GM18502 (cell line): ENCODE results near the gene FUNDC2.

Experiments used
- ATAC-seq: cut with Tn5 transposase; IDR thresholded peaks from one replicate; pipeline ENCODE4 v1.9.1; 2021; ENCODE audit warnings: mild to moderate bottlenecking; ENCODE audit not compliant: unreplicated experiment, poor library complexity

Gene FUNDC2

DNA sequence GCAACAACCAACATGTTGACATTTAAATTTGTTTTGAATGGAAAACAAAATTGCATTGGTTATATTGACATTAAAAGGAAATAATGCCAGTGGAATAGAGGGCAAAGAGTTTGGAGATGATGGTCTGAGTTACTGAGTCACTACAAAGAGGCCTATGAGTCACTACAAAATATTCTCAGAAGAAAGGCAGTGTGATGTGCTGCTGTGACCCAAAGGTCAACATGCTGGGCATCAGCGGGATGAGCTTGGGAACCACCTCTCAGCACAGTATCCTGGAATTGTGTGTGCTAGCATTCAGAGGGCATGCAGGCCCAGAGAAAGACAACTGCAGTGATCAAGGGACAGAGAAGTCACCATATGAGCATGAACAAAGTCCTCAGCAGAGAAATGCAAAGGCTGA lies 41.5 kb downstream of the FUNDC2 start:
- ATAC-seq: no peak

DNA sequence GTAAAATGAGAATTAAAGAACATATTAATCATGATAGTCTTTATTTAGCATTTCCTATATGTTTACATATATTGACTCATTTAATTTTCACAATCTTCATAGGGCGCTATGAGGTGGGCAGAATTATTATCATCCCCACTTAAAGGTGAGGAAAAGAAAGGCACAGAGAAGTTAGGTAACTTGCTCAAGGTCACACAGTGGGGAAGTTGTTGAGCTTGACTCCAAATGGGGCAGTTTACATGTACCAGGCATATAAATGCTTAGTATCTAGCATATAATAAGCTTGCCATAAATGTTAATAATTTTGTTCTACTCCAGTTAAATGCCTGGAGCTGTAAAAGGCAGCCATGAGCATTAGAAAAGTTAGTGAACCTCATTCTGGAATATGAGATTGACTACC lies 42.8 kb downstream of the FUNDC2 start:
- ATAC-seq: no peak

GRCh38 chrX:155070038-155070437 lies 43.4 kb downstream of the FUNDC2 start:
- no peak for ATAC-seq

GRCh38 chrX:155070663-155070974 lies 44.0 kb downstream of the FUNDC2 start:
- ATAC-seq: peak; percentile 30

DNA sequence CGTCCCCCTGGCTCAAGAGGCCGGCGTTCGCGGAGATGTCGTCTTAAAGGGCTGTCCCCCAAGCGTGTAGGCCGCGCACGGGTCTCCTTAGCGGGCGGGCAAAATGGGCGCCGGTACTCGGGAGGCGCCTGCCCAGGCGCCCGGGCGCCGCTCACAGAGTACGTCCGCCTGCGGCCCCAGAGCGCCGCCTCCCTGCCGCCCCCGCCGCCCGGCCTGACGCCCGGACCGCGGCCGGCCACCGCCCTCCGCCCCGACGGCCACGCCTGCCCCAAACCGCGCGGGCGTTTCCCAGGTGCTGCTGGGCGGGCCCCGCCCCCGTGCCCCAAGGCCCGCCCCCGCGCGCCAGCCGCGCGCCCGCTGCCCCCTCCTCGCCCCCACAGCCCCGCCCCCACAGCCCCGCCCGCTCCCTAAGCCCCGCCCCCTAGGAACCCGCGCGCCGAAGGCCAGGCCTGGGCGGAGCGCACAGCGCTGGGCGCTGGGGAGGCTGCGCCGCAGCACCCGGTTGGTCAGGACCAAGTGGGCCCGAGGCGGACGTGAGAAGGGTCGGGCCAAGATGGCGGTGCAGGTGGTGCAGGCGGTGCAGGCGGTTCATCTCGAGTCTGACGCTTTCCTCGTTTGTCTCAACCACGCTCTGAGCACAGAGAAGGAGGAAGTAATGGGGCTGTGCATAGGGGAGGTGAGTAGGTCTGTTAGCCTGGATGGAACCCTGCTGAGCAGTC lies 44.5 kb downstream of the FUNDC2 start, which contains the start of the genes BRCC3, CMC4 and MTCP1:
Gene BRCC3, plus strand, starts transcription at position 534 of the 719 bp plus-strand sequence. Its CDS starts 20 bp downstream, at position 554.
Gene CMC4, minus strand, starts transcription at position 162 of the 719 bp plus-strand sequence. CDS start 7,113 bp downstream, outside the sequence.
Gene MTCP1, minus strand, starts transcription at position 162 of the 719 bp plus-strand sequence. CDS start 5,126 bp downstream, outside the sequence.
- ATAC-seq: peak; percentile 88

DNA sequence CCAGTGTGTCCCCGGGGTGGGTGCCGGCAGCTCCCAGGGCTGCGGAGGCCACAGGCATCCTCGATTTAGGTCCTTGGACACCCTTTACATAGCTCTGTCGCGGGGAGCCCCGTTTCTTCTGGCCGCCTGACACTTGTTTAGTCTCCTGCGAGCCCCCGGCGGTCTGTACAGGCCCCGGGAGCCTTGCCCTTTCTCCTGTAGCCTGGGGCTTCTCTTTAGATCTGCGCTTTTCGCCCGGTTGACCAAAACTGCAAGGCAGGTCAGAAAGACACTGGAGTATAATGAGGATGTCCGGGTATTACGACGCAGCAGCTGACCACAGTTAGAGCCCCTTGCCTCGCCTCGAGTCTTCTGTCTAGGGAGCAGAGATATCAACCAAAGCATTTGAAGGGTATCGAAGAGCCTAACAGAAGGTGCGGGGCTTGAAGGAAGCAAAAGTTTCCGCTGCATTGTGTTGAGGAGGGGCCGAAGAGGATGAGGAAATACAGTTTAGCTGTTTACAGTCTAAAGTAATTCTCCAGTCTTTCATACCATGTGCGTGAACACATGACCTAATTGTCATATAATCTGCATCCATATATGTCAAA lies 45.1 kb downstream of the FUNDC2 start:
- ATAC-seq: no peak

DNA sequence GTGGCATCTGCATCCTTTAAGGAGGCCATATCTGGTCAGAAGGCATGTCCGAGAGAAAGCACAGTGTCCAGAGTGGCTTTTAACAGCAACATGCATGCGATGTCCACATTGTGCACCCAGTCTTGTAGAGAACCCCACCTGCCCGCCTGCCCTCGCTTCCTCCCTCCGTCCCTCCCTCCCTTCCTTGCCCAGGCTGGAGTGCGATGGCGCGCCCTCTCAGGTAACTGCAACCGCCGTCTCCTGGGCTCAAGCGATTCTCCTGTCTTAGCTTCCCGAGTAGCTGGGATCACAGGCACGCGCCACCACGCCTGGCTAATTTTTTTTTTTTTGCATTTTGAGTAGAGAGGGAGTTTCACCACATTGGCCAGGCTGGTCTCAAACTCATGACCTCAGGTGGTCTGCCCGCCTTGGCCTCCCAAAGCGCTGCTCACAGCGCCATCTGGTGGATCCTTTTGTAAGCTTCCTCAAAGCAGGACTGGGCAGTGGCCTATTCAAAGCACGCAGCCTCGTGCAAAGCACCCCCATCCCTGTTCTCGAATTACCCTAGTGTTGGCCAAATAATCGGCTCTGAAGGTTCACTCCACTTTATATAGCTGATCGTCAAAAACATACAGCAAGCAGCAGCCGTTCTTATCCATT lies 59.7 kb downstream of the FUNDC2 start:
- no peak for ATAC-seq

- no peak for ATAC-seq
Measured at GRCh38 chrX:155086961-155087735, 60.5 kb downstream of the FUNDC2 start.

- peak; percentile 67 for ATAC-seq
Measured at GRCh38 chrX:155094468-155095061, 67.9 kb downstream of the FUNDC2 start.

- ATAC-seq: no peak
Measured at GRCh38 chrX:155105919-155106318, 79.3 kb downstream of the FUNDC2 start.

DNA sequence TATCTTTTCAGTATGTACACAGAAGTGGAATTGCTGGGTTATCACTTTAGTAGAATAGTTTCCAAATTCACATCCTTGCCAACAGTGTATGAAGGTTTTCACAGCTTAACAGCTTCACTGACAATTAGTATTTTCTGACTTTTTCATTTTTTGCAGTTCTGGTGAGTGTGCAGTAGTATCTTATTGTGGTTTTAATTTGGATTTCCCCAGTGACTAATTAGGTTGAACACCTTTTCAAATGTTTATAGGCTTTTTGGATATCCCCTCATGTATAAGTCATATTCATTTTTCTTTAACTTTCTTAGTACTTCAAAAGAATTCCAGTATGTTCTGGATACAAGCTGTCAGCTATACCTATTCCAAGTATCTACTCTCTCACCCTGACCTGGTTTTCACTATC lies 81.8 kb downstream of the FUNDC2 start:
- no peak for ATAC-seq
